ENCODE measurements around the gene TMIGD3. TPM values are rescaled to one million over a fixed set of nuclear protein-coding genes. Genes with fewer than 3 reads are reported as not detected.

The TMIGD3 gene
- total and polyA plus RNA-seq, 2 donors (not counting 1 experiment from before 2014, with no cell fraction given) = 0.19 TPM; not detected in 1

DNA sequence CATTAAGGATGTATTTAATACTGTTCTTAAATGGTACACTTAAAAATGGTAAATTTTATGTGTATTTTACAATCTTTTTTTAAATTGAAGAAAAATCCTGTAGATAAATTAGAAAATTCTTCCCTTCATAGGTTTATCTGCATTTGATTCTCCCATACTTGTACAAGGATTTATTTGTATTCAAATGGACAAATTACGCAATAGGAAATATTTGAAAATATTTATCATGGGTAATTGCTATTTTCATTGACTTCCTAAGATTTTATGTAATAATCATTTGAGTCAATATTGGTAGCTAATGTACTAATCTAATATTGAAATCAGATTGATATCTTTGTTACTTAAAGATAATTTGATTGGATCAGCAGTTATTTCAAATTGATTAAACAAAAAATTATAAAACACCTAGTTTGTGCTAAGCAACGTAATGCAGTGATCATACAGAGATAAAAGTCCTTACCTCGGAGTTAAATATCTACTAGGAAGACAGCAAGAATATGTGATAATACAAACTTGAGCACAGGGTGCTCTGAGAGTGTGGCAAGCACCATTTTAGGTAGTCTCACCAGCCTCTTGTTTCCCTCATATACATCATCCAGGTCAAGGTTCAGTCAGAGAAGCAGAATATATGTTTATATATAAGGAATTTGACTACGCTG lies 40.9 kb downstream of the TMIGD3 start:
- ChIA-PET POLR2A (no interaction called here), CTCF (interaction anchor here (1.2 to 1.4 kb wide), 3 partner anchors 9 to 18 kb away, joined by 3 to 5 read pairs (median 3); partner anchors contain the start of gene WDR77)
- H3K79me2 ChIP-seq (ENCODE audit: control insufficient read depth, insufficient read depth, low read length) = peaks cover 5% of the 10 kb centered on the region
- H3K9ac ChIP-seq (ENCODE audit: low read length) = no peak overlapping the region
- H3K9me3 ChIP-seq (ENCODE audit: control extremely low read depth in 1 of 3, control insufficient read depth in 2 of 3, insufficient read depth in 1 of 3, low read length in 2 of 3) = no peaks in the 10 kb centered on the region
- H3K4me1 ChIP-seq (ENCODE audit: control insufficient read depth in 2 of 2, insufficient read depth in 2 of 2, low read length in 2 of 2) = no peaks in the 10 kb centered on the region
- Mint-ChIP-seq H3K27ac (peak overlapping the region; percentile 26), H3K9me3 (ENCODE audit: insufficient read depth) (no peaks in the 10 kb centered on the region), H3K4me1 (no peaks in the 10 kb centered on the region), H3K4me3 (no peak overlapping the region), H3K27me3 (no peaks in the 10 kb centered on the region)
- H3K36me3 ChIP-seq (replicated peaks in 1 of 2; ENCODE audit: control extremely low read depth in 1 of 2, control insufficient read depth in 1 of 2, extremely low read depth in 1 of 2, insufficient read depth in 2 of 2, low read length in 1 of 2) = peaks cover 15 to 51% of the 10 kb centered on the region in 2 experiments
- no peak overlapping the region for H3K4me3 ChIP-seq (ENCODE audit: control extremely low read depth in 1 of 5, extremely low read depth in 1 of 5, insufficient read depth in 1 of 5, low read depth in 2 of 5, low read length in 4 of 5)
- TF ChIP-seq, protein P1, sequence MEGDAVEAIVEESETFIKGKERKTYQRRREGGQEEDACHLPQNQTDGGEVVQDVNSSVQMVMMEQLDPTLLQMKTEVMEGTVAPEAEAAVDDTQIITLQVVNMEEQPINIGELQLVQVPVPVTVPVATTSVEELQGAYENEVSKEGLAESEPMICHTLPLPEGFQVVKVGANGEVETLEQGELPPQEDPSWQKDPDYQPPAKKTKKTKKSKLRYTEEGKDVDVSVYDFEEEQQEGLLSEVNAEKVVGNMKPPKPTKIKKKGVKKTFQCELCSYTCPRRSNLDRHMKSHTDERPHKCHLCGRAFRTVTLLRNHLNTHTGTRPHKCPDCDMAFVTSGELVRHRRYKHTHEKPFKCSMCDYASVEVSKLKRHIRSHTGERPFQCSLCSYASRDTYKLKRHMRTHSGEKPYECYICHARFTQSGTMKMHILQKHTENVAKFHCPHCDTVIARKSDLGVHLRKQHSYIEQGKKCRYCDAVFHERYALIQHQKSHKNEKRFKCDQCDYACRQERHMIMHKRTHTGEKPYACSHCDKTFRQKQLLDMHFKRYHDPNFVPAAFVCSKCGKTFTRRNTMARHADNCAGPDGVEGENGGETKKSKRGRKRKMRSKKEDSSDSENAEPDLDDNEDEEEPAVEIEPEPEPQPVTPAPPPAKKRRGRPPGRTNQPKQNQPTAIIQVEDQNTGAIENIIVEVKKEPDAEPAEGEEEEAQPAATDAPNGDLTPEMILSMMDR (IDR thresholded peaks at IDR 0.05) = no peak
- no peak for TF ChIP-seq EZH2 (IDR thresholded peaks at IDR 0.05; ENCODE audit: borderline replicate concordance, insufficient read depth, low read depth, low read length, poor library complexity, severe bottlenecking)
- H3K27me3 ChIP-seq (replicated peaks in 1 of 4; ENCODE audit: control extremely low read depth in 1 of 4, control insufficient read depth in 3 of 4, insufficient read depth in 4 of 4, low read length in 3 of 4) = no peaks in the 10 kb centered on the region
- H2AFZ ChIP-seq (ENCODE audit: insufficient read depth, low read depth, low read length, poor library complexity, severe bottlenecking) = no peak overlapping the region
- intact Hi-C loops (cut with micrococcal nuclease) = no loop called here
- ATAC-seq (ENCODE audit: low read depth) (no peak), DNase-seq (no peak)
- WGBS (ENCODE audit: insufficient coverage) = 100% methylated on average over 1 of the region's 4 CpGs
- peaks cover 5% of the 10 kb centered on the region for H4K20me1 ChIP-seq (ENCODE audit: control insufficient read depth, insufficient read depth, low read length, poor library complexity, severe bottlenecking)
- H3K4me2 ChIP-seq (replicated peaks; ENCODE audit: low read depth, low read length, poor library complexity, severe bottlenecking) = no peak overlapping the region
- no peak overlapping the region for H3K27ac ChIP-seq (ENCODE audit: low read length in 2 of 2)

DNA sequence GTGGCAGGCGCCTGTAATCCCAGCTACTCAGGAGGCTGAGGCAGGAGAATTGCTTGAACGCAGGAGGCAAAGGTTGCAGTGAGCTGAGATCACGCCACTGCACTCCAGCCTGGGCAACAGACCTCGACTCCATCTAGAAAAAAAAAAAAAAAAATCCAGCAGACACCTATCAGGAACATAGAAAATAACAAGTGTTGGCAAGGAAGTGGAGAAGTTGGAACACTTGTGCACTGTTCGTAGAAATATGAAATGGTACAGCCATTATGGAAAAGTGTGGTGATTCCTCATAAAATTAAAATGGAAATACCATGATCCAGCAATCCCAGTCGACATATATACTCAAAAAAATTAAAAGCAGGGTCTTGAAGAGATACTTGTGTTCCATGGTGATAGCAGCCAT lies 41.7 kb downstream of the TMIGD3 start:
- H3K36me3 ChIP-seq (replicated peaks in 1 of 2; ENCODE audit: control extremely low read depth in 1 of 2, control insufficient read depth in 1 of 2, extremely low read depth in 1 of 2, insufficient read depth in 2 of 2, low read length in 1 of 2) = peaks cover 21 to 54% of the 10 kb centered on the region in 2 experiments
- peaks cover 8% of the 10 kb centered on the region for H3K79me2 ChIP-seq (ENCODE audit: control insufficient read depth, insufficient read depth, low read length)
- intact Hi-C loops (cut with micrococcal nuclease) = no loop called here
- DNase-seq (no peak), ATAC-seq (ENCODE audit: low read depth) (no peak)
- no peak overlapping the region for H3K4me2 ChIP-seq (replicated peaks; ENCODE audit: low read depth, low read length, poor library complexity, severe bottlenecking)
- peaks cover 5% of the 10 kb centered on the region for H4K20me1 ChIP-seq (ENCODE audit: control insufficient read depth, insufficient read depth, low read length, poor library complexity, severe bottlenecking)
- no peaks in the 10 kb centered on the region for H3K9me3 ChIP-seq (ENCODE audit: control extremely low read depth in 1 of 3, control insufficient read depth in 2 of 3, insufficient read depth in 1 of 3, low read length in 2 of 3)
- no peak overlapping the region for H3K4me3 ChIP-seq (ENCODE audit: control extremely low read depth in 1 of 5, extremely low read depth in 1 of 5, insufficient read depth in 1 of 5, low read depth in 2 of 5, low read length in 4 of 5)
- no peaks in the 10 kb centered on the region for H3K9me3 Mint-ChIP-seq (ENCODE audit: insufficient read depth)
- ChIA-PET POLR2A (interaction anchor here (0.6 to 0.7 kb wide), 2 partner anchors 67 to 289 kb away, joined by 5 to 7 read pairs; no protein-coding TSS in a partner anchor), CTCF (no interaction called here)
- 100% methylated on average over 2 of the region's 6 CpGs for WGBS (ENCODE audit: insufficient coverage)
- H3K4me3 Mint-ChIP-seq = no peak overlapping the region
- H3K4me1 ChIP-seq (ENCODE audit: control insufficient read depth in 2 of 2, insufficient read depth in 2 of 2, low read length in 2 of 2) = no peaks in the 10 kb centered on the region
- H3K27me3 ChIP-seq (replicated peaks in 1 of 4; ENCODE audit: control extremely low read depth in 1 of 4, control insufficient read depth in 3 of 4, insufficient read depth in 4 of 4, low read length in 3 of 4) = no peaks in the 10 kb centered on the region
- no peak overlapping the region for H3K9ac ChIP-seq (ENCODE audit: low read length)
- H3K27ac ChIP-seq (ENCODE audit: low read length in 2 of 2) = no peak overlapping the region
- H2AFZ ChIP-seq (ENCODE audit: insufficient read depth, low read depth, low read length, poor library complexity, severe bottlenecking) = no peak overlapping the region
- peak overlapping the region; percentile 26 for H3K27ac Mint-ChIP-seq
- TF ChIP-seq, protein P1 (IDR thresholded peaks at IDR 0.05) = no peak
- no peak for TF ChIP-seq EZH2 (IDR thresholded peaks at IDR 0.05; ENCODE audit: borderline replicate concordance, insufficient read depth, low read depth, low read length, poor library complexity, severe bottlenecking)
- H3K27me3 Mint-ChIP-seq = no peaks in the 10 kb centered on the region
- H3K4me1 Mint-ChIP-seq = no peaks in the 10 kb centered on the region
